ENCODE measurements around the gene SPNS2. TPM values are rescaled to one million over a fixed set of nuclear protein-coding genes. Genes with fewer than 3 reads are reported as not detected.

The SPNS2 gene
- total and polyA plus RNA-seq, 2 donors (not counting 1 experiment from before 2014, with no cell fraction given) = 0.48 TPM; not detected in 1

- H3K79me2 ChIP-seq (ENCODE audit: control insufficient read depth, insufficient read depth, low read length) = peaks cover 3% of the 10 kb centered on the region
- DNase-seq (no peak), ATAC-seq (ENCODE audit: low read depth) (no peak)
- Mint-ChIP-seq H3K4me3 (no peak overlapping the region), H3K27ac (no peak overlapping the region), H3K9me3 (ENCODE audit: insufficient read depth) (no peaks in the 10 kb centered on the region), H3K4me1 (peaks cover 32% of the 10 kb centered on the region), H3K27me3 (no peaks in the 10 kb centered on the region)
- ChIA-PET CTCF (interaction anchor here (0.6 kb wide), 1 partner anchor 141 kb away, joined by 4 read pairs; no protein-coding TSS in a partner anchor), POLR2A (no interaction called here)
- no peak overlapping the region for H3K4me2 ChIP-seq (replicated peaks; ENCODE audit: low read depth, low read length, poor library complexity, severe bottlenecking)
- H3K27ac ChIP-seq (ENCODE audit: low read length in 2 of 2) = no peak overlapping the region
- intact Hi-C loops (cut with micrococcal nuclease) = no loop called here
- WGBS (ENCODE audit: insufficient coverage) = 89% methylated on average over 10 of the region's 16 CpGs
- H3K9me3 ChIP-seq (ENCODE audit: control extremely low read depth in 1 of 3, control insufficient read depth in 2 of 3, insufficient read depth in 1 of 3, low read length in 2 of 3) = no peaks in the 10 kb centered on the region
- no peak overlapping the region for H3K4me3 ChIP-seq (ENCODE audit: control extremely low read depth in 1 of 5, extremely low read depth in 1 of 5, insufficient read depth in 1 of 5, low read depth in 2 of 5, low read length in 4 of 5)
- TF ChIP-seq, protein P1, sequence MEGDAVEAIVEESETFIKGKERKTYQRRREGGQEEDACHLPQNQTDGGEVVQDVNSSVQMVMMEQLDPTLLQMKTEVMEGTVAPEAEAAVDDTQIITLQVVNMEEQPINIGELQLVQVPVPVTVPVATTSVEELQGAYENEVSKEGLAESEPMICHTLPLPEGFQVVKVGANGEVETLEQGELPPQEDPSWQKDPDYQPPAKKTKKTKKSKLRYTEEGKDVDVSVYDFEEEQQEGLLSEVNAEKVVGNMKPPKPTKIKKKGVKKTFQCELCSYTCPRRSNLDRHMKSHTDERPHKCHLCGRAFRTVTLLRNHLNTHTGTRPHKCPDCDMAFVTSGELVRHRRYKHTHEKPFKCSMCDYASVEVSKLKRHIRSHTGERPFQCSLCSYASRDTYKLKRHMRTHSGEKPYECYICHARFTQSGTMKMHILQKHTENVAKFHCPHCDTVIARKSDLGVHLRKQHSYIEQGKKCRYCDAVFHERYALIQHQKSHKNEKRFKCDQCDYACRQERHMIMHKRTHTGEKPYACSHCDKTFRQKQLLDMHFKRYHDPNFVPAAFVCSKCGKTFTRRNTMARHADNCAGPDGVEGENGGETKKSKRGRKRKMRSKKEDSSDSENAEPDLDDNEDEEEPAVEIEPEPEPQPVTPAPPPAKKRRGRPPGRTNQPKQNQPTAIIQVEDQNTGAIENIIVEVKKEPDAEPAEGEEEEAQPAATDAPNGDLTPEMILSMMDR (IDR thresholded peaks at IDR 0.05) = no peak
- TF ChIP-seq EZH2 (IDR thresholded peaks at IDR 0.05; ENCODE audit: borderline replicate concordance, insufficient read depth, low read depth, low read length, poor library complexity, severe bottlenecking) = no peak
- no peak overlapping the region for H3K9ac ChIP-seq (ENCODE audit: low read length)
- no peak overlapping the region for H2AFZ ChIP-seq (ENCODE audit: insufficient read depth, low read depth, low read length, poor library complexity, severe bottlenecking)
- H3K4me1 ChIP-seq (ENCODE audit: control insufficient read depth in 2 of 2, insufficient read depth in 2 of 2, low read length in 2 of 2) = peaks cover 18 to 26% of the 10 kb centered on the region in 2 donors
- H3K27me3 ChIP-seq (replicated peaks in 1 of 4; ENCODE audit: control extremely low read depth in 1 of 4, control insufficient read depth in 3 of 4, insufficient read depth in 4 of 4, low read length in 3 of 4) = no peaks in the 10 kb centered on the region
- no peaks in the 10 kb centered on the region for H4K20me1 ChIP-seq (ENCODE audit: control insufficient read depth, insufficient read depth, low read length, poor library complexity, severe bottlenecking)
- H3K36me3 ChIP-seq (replicated peaks in 1 of 2; ENCODE audit: control extremely low read depth in 1 of 2, control insufficient read depth in 1 of 2, extremely low read depth in 1 of 2, insufficient read depth in 2 of 2, low read length in 1 of 2) = no peaks in the 10 kb centered on the region
Measured at GRCh38 chr17:4482338-4483011, 16.2 kb upstream of the SPNS2 start.

GRCh38 chr17:4483012-4483840, 15.5 kb upstream of the SPNS2 start:
- ChIA-PET CTCF (interaction anchor here (1.1 kb wide), 1 partner anchor 10 kb away, joined by 3 read pairs; no protein-coding TSS in a partner anchor), POLR2A (no interaction called here)
- H3K4me1 ChIP-seq (ENCODE audit: control insufficient read depth in 2 of 2, insufficient read depth in 2 of 2, low read length in 2 of 2) = peaks cover 18 to 26% of the 10 kb centered on the region in 2 donors
- intact Hi-C loops (cut with micrococcal nuclease) = no loop called here
- no peaks in the 10 kb centered on the region for H3K9me3 Mint-ChIP-seq (ENCODE audit: insufficient read depth)
- no peak overlapping the region for H2AFZ ChIP-seq (ENCODE audit: insufficient read depth, low read depth, low read length, poor library complexity, severe bottlenecking)
- H3K9me3 ChIP-seq (ENCODE audit: control extremely low read depth in 1 of 3, control insufficient read depth in 2 of 3, insufficient read depth in 1 of 3, low read length in 2 of 3) = no peaks in the 10 kb centered on the region
- ATAC-seq (ENCODE audit: low read depth) (no peak), DNase-seq (no peak)
- H3K36me3 ChIP-seq (replicated peaks in 1 of 2; ENCODE audit: control extremely low read depth in 1 of 2, control insufficient read depth in 1 of 2, extremely low read depth in 1 of 2, insufficient read depth in 2 of 2, low read length in 1 of 2) = no peaks in the 10 kb centered on the region
- no peak overlapping the region for H3K27ac ChIP-seq (ENCODE audit: low read length in 2 of 2)
- H4K20me1 ChIP-seq (ENCODE audit: control insufficient read depth, insufficient read depth, low read length, poor library complexity, severe bottlenecking) = no peaks in the 10 kb centered on the region
- 87% methylated on average over 6 of the region's 13 CpGs for WGBS (ENCODE audit: insufficient coverage)
- H3K27ac Mint-ChIP-seq = no peak overlapping the region
- no peak overlapping the region for H3K4me3 ChIP-seq (ENCODE audit: control extremely low read depth in 1 of 5, extremely low read depth in 1 of 5, insufficient read depth in 1 of 5, low read depth in 2 of 5, low read length in 4 of 5)
- no peak overlapping the region for H3K9ac ChIP-seq (ENCODE audit: low read length)
- H3K27me3 Mint-ChIP-seq = no peaks in the 10 kb centered on the region
- no peak overlapping the region for H3K4me3 Mint-ChIP-seq
- peaks cover 32% of the 10 kb centered on the region for H3K4me1 Mint-ChIP-seq
- TF ChIP-seq, protein P1 (IDR thresholded peaks at IDR 0.05) = no peak
- no peak for TF ChIP-seq EZH2 (IDR thresholded peaks at IDR 0.05; ENCODE audit: borderline replicate concordance, insufficient read depth, low read depth, low read length, poor library complexity, severe bottlenecking)
- no peak overlapping the region for H3K4me2 ChIP-seq (replicated peaks; ENCODE audit: low read depth, low read length, poor library complexity, severe bottlenecking)
- no peaks in the 10 kb centered on the region for H3K27me3 ChIP-seq (replicated peaks in 1 of 4; ENCODE audit: control extremely low read depth in 1 of 4, control insufficient read depth in 3 of 4, insufficient read depth in 4 of 4, low read length in 3 of 4)
- peaks cover 3% of the 10 kb centered on the region for H3K79me2 ChIP-seq (ENCODE audit: control insufficient read depth, insufficient read depth, low read length)

All from B cell (primary cell).